Measurements from ENCODE around the gene RWDD3. TPM values are rescaled to one million over a fixed set of nuclear protein-coding genes. Genes with fewer than 3 reads are reported as not detected.
A peak's percentile ranks its signal among the peaks of the same experiment; 100 is the strongest.

RWDD3 gene
- total RNA-seq, 1 donor from 2014 or later = 11.7 TPM

- ATAC-seq = no peak
- DNase-seq (ENCODE audit: low spot score) = no peak
Measured at GRCh38 chr1:95229706-95230105, 4.3 kb upstream of the RWDD3 start.

- ATAC-seq (no peak), DNase-seq (ENCODE audit: low spot score) (no peak)
Measured at GRCh38 chr1:95230256-95230655, 3.8 kb upstream of the RWDD3 start.

- DNase-seq (ENCODE audit: low spot score) = no peak
- ATAC-seq = no peak
Measured at GRCh38 chr1:95230768-95231191, 3.2 kb upstream of the RWDD3 start.

- peak; percentile 1 for ATAC-seq
- DNase-seq (ENCODE audit: low spot score) = no peak
Measured at GRCh38 chr1:95232646-95233318, 1.2 kb upstream of the RWDD3 start.

GRCh38 chr1:95233319-95233736, 682 bp upstream of the RWDD3 start:
- ATAC-seq (peak; percentile 68), DNase-seq (ENCODE audit: low spot score) (peak; percentile 88)

GRCh38 chr1:95236784-95237575, 3.0 kb downstream of the RWDD3 start:
- DNase-seq (ENCODE audit: low spot score) (no peak), ATAC-seq (no peak)

- DNase-seq (ENCODE audit: low spot score) (no peak), ATAC-seq (no peak)
Measured at GRCh38 chr1:95237981-95238703, 4.1 kb downstream of the RWDD3 start.

GRCh38 chr1:95245029-95245428, 11.0 kb downstream of the RWDD3 start:
- no peak for DNase-seq (ENCODE audit: low spot score)
- ATAC-seq = no peak

GRCh38 chr1:95246511-95246910, 12.5 kb downstream of the RWDD3 start:
- DNase-seq (ENCODE audit: low spot score) = no peak
- ATAC-seq = no peak

GRCh38 chr1:95247607-95248006, 13.6 kb downstream of the RWDD3 start:
- DNase-seq (ENCODE audit: low spot score) (no peak), ATAC-seq (no peak)

- ATAC-seq = no peak
Measured at GRCh38 chr1:95249916-95250315, 15.9 kb downstream of the RWDD3 start.

GRCh38 chr1:95252422-95252821, 18.4 kb downstream of the RWDD3 start:
- no peak for ATAC-seq

More at GRCh38 chr1:95249916-95250315, 15.9 kb downstream of the RWDD3 start:
- no peak for DNase-seq (ENCODE audit: low spot score)

GRCh38 chr1:95254959-95255358, 20.9 kb downstream of the RWDD3 start:
- DNase-seq (ENCODE audit: low spot score) (no peak), ATAC-seq (no peak)

More at GRCh38 chr1:95252422-95252821, 18.4 kb downstream of the RWDD3 start:
- DNase-seq (ENCODE audit: low spot score) = no peak

- ATAC-seq (no peak), DNase-seq (ENCODE audit: low spot score) (no peak)
Measured at GRCh38 chr1:95255826-95256225, 21.8 kb downstream of the RWDD3 start.

- ATAC-seq = peak; percentile 79
- no peak for DNase-seq (ENCODE audit: low spot score)
Measured at GRCh38 chr1:95257758-95258157, 23.7 kb downstream of the RWDD3 start.

- no peak for DNase-seq (ENCODE audit: low spot score)
- ATAC-seq = no peak
Measured at GRCh38 chr1:95259245-95259644, 25.2 kb downstream of the RWDD3 start.

GRCh38 chr1:95262913-95263312, 28.9 kb downstream of the RWDD3 start:
- DNase-seq (ENCODE audit: low spot score) = no peak
- no peak for ATAC-seq

- ATAC-seq (no peak), DNase-seq (ENCODE audit: low spot score) (no peak)
Measured at GRCh38 chr1:95263450-95263849, 29.4 kb downstream of the RWDD3 start.

GRCh38 chr1:95265106-95265505, 31.1 kb downstream of the RWDD3 start:
- ATAC-seq (no peak), DNase-seq (ENCODE audit: low spot score) (no peak)

- DNase-seq (ENCODE audit: low spot score) (no peak), ATAC-seq (no peak)
Measured at GRCh38 chr1:95276429-95276828, 42.4 kb downstream of the RWDD3 start.

GRCh38 chr1:95278173-95279006, 44.4 kb downstream of the RWDD3 start:
- no peak for ATAC-seq
- DNase-seq (ENCODE audit: low spot score) = no peak
